ENCODE measurements around the gene PGF. TPM values are rescaled to one million over a fixed set of nuclear protein-coding genes. Genes with fewer than 3 reads are reported as not detected.

PGF gene
- total RNA-seq, 1 donor from 2014 or later = 8.9 TPM

- H3K4me3 ChIP-seq (ENCODE audit: low read length in 3 of 3) = no peak overlapping the region
- peaks cover 33 to 43% (median 36%) of the 10 kb centered on the region in 3 donors for H3K4me1 ChIP-seq (ENCODE audit: control insufficient read depth in 3 of 3, insufficient read depth in 3 of 3, low read length in 3 of 3)
- H3K9me3 ChIP-seq (ENCODE audit: control insufficient read depth in 3 of 3, low read length in 3 of 3) = no peaks in the 10 kb centered on the region
- H3K9ac ChIP-seq (ENCODE audit: low read depth in 1 of 3, low read length in 3 of 3) = no peak overlapping the region
- H3K27me3 ChIP-seq (ENCODE audit: control insufficient read depth in 3 of 3, insufficient read depth in 3 of 3, low read length in 3 of 3) = no peaks in the 10 kb centered on the region
- peaks cover 3 to 7% (median 5%) of the 10 kb centered on the region in 3 donors for H3K36me3 ChIP-seq (ENCODE audit: control insufficient read depth in 3 of 3, insufficient read depth in 3 of 3, low read length in 3 of 3)
- no peak overlapping the region for H3K27ac ChIP-seq (ENCODE audit: low read depth, low read length)
Observed at GRCh38 chr14:74908861-74909341, 46.5 kb downstream of the PGF start.

- H3K27me3 ChIP-seq (ENCODE audit: control insufficient read depth in 3 of 3, insufficient read depth in 3 of 3, low read length in 3 of 3) = no peaks in the 10 kb centered on the region
- H3K4me1 ChIP-seq (ENCODE audit: control insufficient read depth in 3 of 3, insufficient read depth in 3 of 3, low read length in 3 of 3) = peaks cover 30 to 39% (median 31%) of the 10 kb centered on the region in 3 donors
- H3K9ac ChIP-seq (ENCODE audit: low read depth in 1 of 3, low read length in 3 of 3) = peak overlapping the region in 2 of 3 donors; percentile 54 to 60
- H3K27ac ChIP-seq (ENCODE audit: low read depth, low read length) = no peak overlapping the region
- no peaks in the 10 kb centered on the region for H3K9me3 ChIP-seq (ENCODE audit: control insufficient read depth in 3 of 3, low read length in 3 of 3)
- peaks cover 9 to 15% (median 13%) of the 10 kb centered on the region in 3 donors for H3K36me3 ChIP-seq (ENCODE audit: control insufficient read depth in 3 of 3, insufficient read depth in 3 of 3, low read length in 3 of 3)
- no peak overlapping the region for H3K4me3 ChIP-seq (ENCODE audit: low read length in 3 of 3)
Observed at GRCh38 chr14:74907744-74908143, 47.7 kb downstream of the PGF start.

- H3K9me3 ChIP-seq (ENCODE audit: control insufficient read depth in 3 of 3, low read length in 3 of 3) = no peaks in the 10 kb centered on the region
- H3K4me3 ChIP-seq (ENCODE audit: low read length in 3 of 3) = no peak overlapping the region
- peaks cover 30 to 39% (median 31%) of the 10 kb centered on the region in 3 donors for H3K4me1 ChIP-seq (ENCODE audit: control insufficient read depth in 3 of 3, insufficient read depth in 3 of 3, low read length in 3 of 3)
- peak overlapping the region in 2 of 3 donors; percentile 5 to 60 for H3K9ac ChIP-seq (ENCODE audit: low read depth in 1 of 3, low read length in 3 of 3)
- no peaks in the 10 kb centered on the region for H3K27me3 ChIP-seq (ENCODE audit: control insufficient read depth in 3 of 3, insufficient read depth in 3 of 3, low read length in 3 of 3)
- no peak overlapping the region for H3K27ac ChIP-seq (ENCODE audit: low read depth, low read length)
- peaks cover 16 to 23% (median 20%) of the 10 kb centered on the region in 3 donors for H3K36me3 ChIP-seq (ENCODE audit: control insufficient read depth in 3 of 3, insufficient read depth in 3 of 3, low read length in 3 of 3)
Observed at GRCh38 chr14:74906925-74907521, 48.4 kb downstream of the PGF start.

- H3K27ac ChIP-seq (ENCODE audit: low read depth, low read length) = no peak overlapping the region
- peaks cover 28 to 36% (median 33%) of the 10 kb centered on the region in 3 donors for H3K36me3 ChIP-seq (ENCODE audit: control insufficient read depth in 3 of 3, insufficient read depth in 3 of 3, low read length in 3 of 3)
- no peaks in the 10 kb centered on the region for H3K9me3 ChIP-seq (ENCODE audit: control insufficient read depth in 3 of 3, low read length in 3 of 3)
- H3K9ac ChIP-seq (ENCODE audit: low read depth in 1 of 3, low read length in 3 of 3) = peak overlapping the region in 2 of 3 donors; percentile 25 to 43
- no peaks in the 10 kb centered on the region for H3K27me3 ChIP-seq (ENCODE audit: control insufficient read depth in 3 of 3, insufficient read depth in 3 of 3, low read length in 3 of 3)
- H3K4me1 ChIP-seq (ENCODE audit: control insufficient read depth in 3 of 3, insufficient read depth in 3 of 3, low read length in 3 of 3) = peaks cover 30 to 39% (median 31%) of the 10 kb centered on the region in 3 donors
- H3K4me3 ChIP-seq (ENCODE audit: low read length in 3 of 3) = no peak overlapping the region
Observed at GRCh38 chr14:74905595-74906142, 49.7 kb downstream of the PGF start.

GRCh38 chr14:74904635-74905503 is 50.5 kb downstream of the PGF start:
- Histone ChIP-seq H3K27me3 (ENCODE audit: control insufficient read depth in 3 of 3, insufficient read depth in 3 of 3, low read length in 3 of 3) (no peaks in the 10 kb centered on the region), H3K4me3 (ENCODE audit: low read length in 3 of 3) (no peak overlapping the region), H3K9ac (ENCODE audit: low read depth in 1 of 3, low read length in 3 of 3) (no peak overlapping the region), H3K36me3 (ENCODE audit: control insufficient read depth in 3 of 3, insufficient read depth in 3 of 3, low read length in 3 of 3) (peaks cover 36 to 44% (median 41%) of the 10 kb centered on the region in 3 donors), H3K27ac (ENCODE audit: low read depth, low read length) (no peak overlapping the region), H3K4me1 (ENCODE audit: control insufficient read depth in 3 of 3, insufficient read depth in 3 of 3, low read length in 3 of 3) (peaks cover 30 to 37% (median 31%) of the 10 kb centered on the region in 3 donors), H3K9me3 (ENCODE audit: control insufficient read depth in 3 of 3, low read length in 3 of 3) (no peaks in the 10 kb centered on the region)

- Histone ChIP-seq H3K27ac (ENCODE audit: low read depth, low read length) (no peak overlapping the region), H3K9ac (ENCODE audit: low read depth in 1 of 3, low read length in 3 of 3) (no peak overlapping the region), H3K4me1 (ENCODE audit: control insufficient read depth in 3 of 3, insufficient read depth in 3 of 3, low read length in 3 of 3) (peaks cover 23 to 26% (median 23%) of the 10 kb centered on the region in 3 donors), H3K9me3 (ENCODE audit: control insufficient read depth in 3 of 3, low read length in 3 of 3) (no peaks in the 10 kb centered on the region), H3K4me3 (ENCODE audit: low read length in 3 of 3) (no peak overlapping the region), H3K27me3 (ENCODE audit: control insufficient read depth in 3 of 3, insufficient read depth in 3 of 3, low read length in 3 of 3) (no peaks in the 10 kb centered on the region), H3K36me3 (ENCODE audit: control insufficient read depth in 3 of 3, insufficient read depth in 3 of 3, low read length in 3 of 3) (peaks cover 52 to 61% (median 59%) of the 10 kb centered on the region in 3 donors)
Observed at GRCh38 chr14:74902941-74903705, 52.3 kb downstream of the PGF start.

- no peaks in the 10 kb centered on the region for H3K9me3 ChIP-seq (ENCODE audit: control insufficient read depth in 3 of 3, low read length in 3 of 3)
- no peak overlapping the region for H3K27ac ChIP-seq (ENCODE audit: low read depth, low read length)
- H3K9ac ChIP-seq (ENCODE audit: low read depth in 1 of 3, low read length in 3 of 3) = no peak overlapping the region
- H3K4me3 ChIP-seq (ENCODE audit: low read length in 3 of 3) = no peak overlapping the region
- H3K27me3 ChIP-seq (ENCODE audit: control insufficient read depth in 3 of 3, insufficient read depth in 3 of 3, low read length in 3 of 3) = no peaks in the 10 kb centered on the region
- no peaks in the 10 kb centered on the region for H3K4me1 ChIP-seq (ENCODE audit: control insufficient read depth in 3 of 3, insufficient read depth in 3 of 3, low read length in 3 of 3)
- peaks cover 81 to 94% (median 90%) of the 10 kb centered on the region in 3 donors for H3K36me3 ChIP-seq (ENCODE audit: control insufficient read depth in 3 of 3, insufficient read depth in 3 of 3, low read length in 3 of 3)
Observed at GRCh38 chr14:74898694-74899093, 56.7 kb downstream of the PGF start.

GRCh38 chr14:74898083-74898482 is 57.3 kb downstream of the PGF start:
- H3K27ac ChIP-seq (ENCODE audit: low read depth, low read length) = no peak overlapping the region
- no peaks in the 10 kb centered on the region for H3K4me1 ChIP-seq (ENCODE audit: control insufficient read depth in 3 of 3, insufficient read depth in 3 of 3, low read length in 3 of 3)
- H3K36me3 ChIP-seq (ENCODE audit: control insufficient read depth in 3 of 3, insufficient read depth in 3 of 3, low read length in 3 of 3) = peaks cover 84 to 95% (median 93%) of the 10 kb centered on the region in 3 donors

GRCh38 chr14:74897642-74898041 is 57.8 kb downstream of the PGF start:
- H3K36me3 ChIP-seq (ENCODE audit: control insufficient read depth in 3 of 3, insufficient read depth in 3 of 3, low read length in 3 of 3) = peaks cover 84 to 95% (median 93%) of the 10 kb centered on the region in 3 donors
- H3K27ac ChIP-seq (ENCODE audit: low read depth, low read length) = no peak overlapping the region
- H3K4me1 ChIP-seq (ENCODE audit: control insufficient read depth in 3 of 3, insufficient read depth in 3 of 3, low read length in 3 of 3) = no peaks in the 10 kb centered on the region
- no peak overlapping the region for H3K9ac ChIP-seq (ENCODE audit: low read depth in 1 of 3, low read length in 3 of 3)
- H3K27me3 ChIP-seq (ENCODE audit: control insufficient read depth in 3 of 3, insufficient read depth in 3 of 3, low read length in 3 of 3) = no peaks in the 10 kb centered on the region
- no peaks in the 10 kb centered on the region for H3K9me3 ChIP-seq (ENCODE audit: control insufficient read depth in 3 of 3, low read length in 3 of 3)
- no peak overlapping the region for H3K4me3 ChIP-seq (ENCODE audit: low read length in 3 of 3)

More at GRCh38 chr14:74898083-74898482, 57.3 kb downstream of the PGF start:
- no peak overlapping the region for H3K4me3 ChIP-seq (ENCODE audit: low read length in 3 of 3)
- no peaks in the 10 kb centered on the region for H3K9me3 ChIP-seq (ENCODE audit: control insufficient read depth in 3 of 3, low read length in 3 of 3)
- no peaks in the 10 kb centered on the region for H3K27me3 ChIP-seq (ENCODE audit: control insufficient read depth in 3 of 3, insufficient read depth in 3 of 3, low read length in 3 of 3)
- no peak overlapping the region for H3K9ac ChIP-seq (ENCODE audit: low read depth in 1 of 3, low read length in 3 of 3)

Data from skeletal muscle tissue (tissue), 4 donors.